Neural cell (in vitro differentiated cells): Measurements from ENCODE around the gene NRXN2. TPM values are rescaled to one million over a fixed set of nuclear protein-coding genes. Genes with fewer than 3 reads are reported as not detected.

ENCODE experiments used
- H2AFZ ChIP-seq: fragments of 200-600, 300-800 bp; sonication (generic), shearing (Covaris generic); 2 replicates; pipeline ENCODE4 v1.6.0; 2014; ENCODE audit warnings: low read depth, mild to moderate bottlenecking, antibody characterized with exemption, low read length, moderate library complexity
- H3F3A ChIP-seq: fragments of 200-600 bp; shearing (Covaris generic); 2 replicates; pipeline ENCODE4 v1.6.1; 2016; ENCODE audit warnings: mild to moderate bottlenecking, moderate library complexity, mixed read lengths, antibody characterized with exemption, low read length; ENCODE audit not compliant: insufficient read depth, poor library complexity, severe bottlenecking
- H3K27ac ChIP-seq: fragments of 200-600, 300-800 bp; sonication (generic), shearing (Covaris generic); 2 replicates; pipeline ENCODE4 v1.5.1; 2014; ENCODE audit warnings: mild to moderate bottlenecking, low read length, moderate library complexity
- H3K27me3 ChIP-seq: fragments of 300-800, 200-600 bp; sonication (generic), shearing (Covaris generic); 2 replicates; pipeline ENCODE4 v1.6.0; 2014; ENCODE audit warnings: mild to moderate bottlenecking, low read depth, low read length, moderate library complexity; ENCODE audit not compliant: insufficient read depth
- H3K36me3 ChIP-seq: fragments of 300-800, 200-600 bp; sonication (generic), shearing (Covaris generic); 2 replicates; pipeline ENCODE4 v1.5.1; 2014; ENCODE audit warnings: mild to moderate bottlenecking, antibody characterized with exemption, low read length, moderate library complexity; ENCODE audit not compliant: insufficient read depth
- H3K4me2 ChIP-seq: fragments of 300-800, 200-600 bp; sonication (generic), shearing (Covaris generic); 2 replicates; pipeline ENCODE4 v1.6.0; 2014; ENCODE audit warnings: mild to moderate bottlenecking, low read length
- H3K4me3 ChIP-seq: fragments of 300-800, 200-600 bp; sonication (generic), shearing (Covaris generic); 2 replicates; pipeline ENCODE4 v1.5.1; 2014; ENCODE audit warnings: mild to moderate bottlenecking, low read length, moderate library complexity
- H3K79me2 ChIP-seq: fragments of 200-600 bp; shearing (Covaris generic); replicated peaks from 2 replicates; pipeline ENCODE4 v1.6.0; 2014; ENCODE audit warnings: mild to moderate bottlenecking, low read length, moderate library complexity; ENCODE audit not compliant: insufficient read depth
- H3K9ac ChIP-seq: fragments of 300-800, 200-600 bp; sonication (generic), shearing (Covaris generic); 2 replicates; pipeline ENCODE4 v1.6.1; 2016; ENCODE audit warnings: mild to moderate bottlenecking, low read length, mixed read lengths
- H3K9me2 ChIP-seq: fragments of 200-600 bp; shearing (Covaris generic); 2 replicates; pipeline ENCODE4 v1.6.1; 2016; ENCODE audit warnings: mild to moderate bottlenecking, low read length, mixed read lengths; ENCODE audit not compliant: insufficient read depth
- H3K9me3 ChIP-seq: fragments of 200-600, 300-800 bp; sonication (generic), shearing (Covaris generic); 2 replicates; pipeline ENCODE4 v1.6.1; 2016; ENCODE audit warnings: mild to moderate bottlenecking, mixed run types, low read length, moderate library complexity, mixed read lengths
- H4K20me1 ChIP-seq: fragments of 200-600 bp; shearing (Covaris generic); 2 replicates; pipeline ENCODE4 v1.6.1; 2016; ENCODE audit warnings: mild to moderate bottlenecking, mixed run types; ENCODE audit not compliant: insufficient read depth
- CTCF ChIP-seq: fragments of 450-650 bp; IDR thresholded peaks from 2 replicates; pipeline ENCODE4 v1.5.1; 2014; ENCODE audit warnings: antibody characterized with exemption, mild to moderate bottlenecking, moderate library complexity; ENCODE audit not compliant: poor library complexity, severe bottlenecking
- EP300 ChIP-seq: fragments of 450-650 bp; conservative IDR thresholded peaks from 2 replicates; pipeline ENCODE4 v1.6.1; 2014; ENCODE audit warnings: antibody characterized with exemption, mild to moderate bottlenecking, moderate library complexity; ENCODE audit not compliant: poor library complexity, severe bottlenecking
- EZH2 ChIP-seq: fragments of 200-600, 300-800 bp; shearing (Covaris generic), sonication (generic); IDR thresholded peaks from 2 replicates; pipeline ENCODE4 v1.6.1; 2014; ENCODE audit warnings: antibody characterized with exemption, low read length, borderline replicate concordance, mild to moderate bottlenecking; ENCODE audit not compliant: insufficient read depth, poor library complexity, severe bottlenecking
- MXI1 ChIP-seq: fragments of 450-650 bp; conservative IDR thresholded peaks from 2 replicates; pipeline ENCODE4 v1.6.1; 2014; ENCODE audit warnings: antibody characterized with exemption, mild to moderate bottlenecking; ENCODE audit not compliant: poor library complexity, severe bottlenecking
- POLR2AphosphoS5 ChIP-seq: IDR thresholded peaks from 2 replicates; pipeline ENCODE4 v1.6.1; 2012
- RAD21 ChIP-seq: fragments of 450-650 bp; conservative IDR thresholded peaks from 2 replicates; pipeline ENCODE4 v1.6.1; 2014; ENCODE audit warnings: antibody characterized with exemption, mild to moderate bottlenecking, moderate library complexity
- REST ChIP-seq: IDR thresholded peaks from 2 replicates; pipeline ENCODE4 v1.6.1; 2012; ENCODE audit warnings: borderline replicate concordance
- SMC3 ChIP-seq: fragments of 450-650 bp; conservative IDR thresholded peaks from 2 replicates; pipeline ENCODE4 v1.6.1; 2014; ENCODE audit warnings: antibody characterized with exemption, mild to moderate bottlenecking, moderate library complexity; ENCODE audit not compliant: poor library complexity
- TAF1 ChIP-seq: IDR thresholded peaks from 2 replicates; pipeline ENCODE4 v1.6.1; 2012; ENCODE audit warnings: low read depth
- polyA plus RNA-seq: library from polyadenylated mRNA; depleted of rRNA; stranded (reverse); fragments of >200 nt; gene quantifications from 2 replicates; pipeline ENCODE4 v1.2.3, GENCODE V29; 2014

Gene NRXN2
- polyA plus RNA-seq, 1 donor from 2014 or later, result 68.0 TPM

- Histone ChIP-seq H3K9ac (peak overlapping the region; percentile 39), H2AFZ (no peak overlapping the region), H3K9me3 (no peaks in the 10 kb centered on the region), H3K79me2 (no peaks in the 10 kb centered on the region), H3K4me2 (no peak overlapping the region), H3K27me3 (no peaks in the 10 kb centered on the region), H3K4me3 (peak overlapping the region; percentile 59), H3F3A (no peaks in the 10 kb centered on the region), H3K9me2 (no peaks in the 10 kb centered on the region), H3K27ac (peak overlapping the region; percentile 74), H4K20me1 (no peaks in the 10 kb centered on the region), H3K36me3 (no peaks in the 10 kb centered on the region)
- TF ChIP-seq TAF1 (no peak), POLR2AphosphoS5 (no peak), CTCF (no peak), SMC3 (no peak), EP300 (no peak), MXI1 (no peak), RAD21 (no peak), EZH2 (no peak), REST (no peak)
Measured at GRCh38 chr11:64687643-64688533, 35.1 kb downstream of the NRXN2 start.

- no peaks in the 10 kb centered on the region for H3K27me3 ChIP-seq
- no peak overlapping the region for H3K9ac ChIP-seq
- no peak overlapping the region for H2AFZ ChIP-seq
- H3K79me2 ChIP-seq, result no peaks in the 10 kb centered on the region
- H3K9me2 ChIP-seq, result no peaks in the 10 kb centered on the region
- peaks cover 4% of the 10 kb centered on the region for H3K36me3 ChIP-seq
- no peak overlapping the region for H3K4me3 ChIP-seq
- H3K4me2 ChIP-seq, result no peak overlapping the region
- no peaks in the 10 kb centered on the region for H3F3A ChIP-seq
- TF ChIP-seq EZH2 (no peak), EP300 (no peak), RAD21 (no peak)
- no peaks in the 10 kb centered on the region for H3K9me3 ChIP-seq
- H4K20me1 ChIP-seq, result no peaks in the 10 kb centered on the region
- H3K27ac ChIP-seq, result no peak overlapping the region
Measured at GRCh38 chr11:64687204-64687603, 35.8 kb downstream of the NRXN2 start.
